HCT116 (cell line): ENCODE data around the gene CPZ. TPM values are rescaled to one million over a fixed set of nuclear protein-coding genes. Genes with fewer than 3 reads are reported as not detected.
"Not testable (repeated sequence)": the region's sequence is repeated elsewhere in the genome, so short reads cannot be mapped to it uniquely, and the experiment has no call there.

Experiments
- ATAC-seq: fragments of 200-7000 bp; cut with Tn5 transposase; 2 replicates; pipeline ENCODE4 v1.9.1; 2020; ENCODE audit warnings: mild to moderate bottlenecking, moderate library complexity
- BruUV-seq: library from RNA; stranded (reverse); fragments of 400-500 nt; replicated peaks from 2 replicates; lab custom pipeline; 2021; lab: Mats Ljungman, UMichigan
- CTCF ChIA-PET: fragments of 300-600 bp; sonication (Branson Sonifier 250); formaldehyde crosslinking; loops from one replicate; lab custom pipeline; 2021; ENCODE audit warnings: antibody characterized with exemption; lab: Charles Lee
- POLR2A ChIA-PET: fragments of 300-600, 350-600 bp; sonication (Branson Sonifier 250); formaldehyde crosslinking; loops from one replicate; lab custom pipeline; 2021; ENCODE audit warnings: antibody characterized with exemption; lab: Charles Lee
- RAD21 ChIA-PET, 2 experiments: fragments of 300-600 bp; sonication (Branson Sonifier 250); formaldehyde crosslinking; loops; one replicate each; lab custom pipeline; 2023; ENCODE audit warnings: low total read pairs in 2 of 2; ENCODE audit not compliant: uncharacterized antibody in 2 of 2, unreplicated experiment in 2 of 2, low non-redundant PET in 1 of 2; lab: Charles Lee
- DNase-seq: peaks from one replicate; pipeline ENCODE4 v3.0.0-alpha.2; 2010; ENCODE audit warnings: low read depth, low spot score
- H2AFZ ChIP-seq: fragments of 200-600 bp; shearing (Covaris generic), sonication (generic); 2 replicates; pipeline ENCODE4 v1.6.1; 2017; ENCODE audit warnings: low read depth, mixed run types, mixed read lengths, antibody characterized with exemption, low read length; ENCODE audit not compliant: poor library complexity, severe bottlenecking
- H3K27ac ChIP-seq: 2 replicates; pipeline ENCODE4 v1.5.1; 2012; ENCODE audit warnings: low read depth, low read length
- H3K27me3 ChIP-seq: fragments of 200-600 bp; sonication (generic); 2 replicates; pipeline ENCODE4 v1.6.1; 2016; ENCODE audit warnings: mixed run types, low read length, mixed read lengths; ENCODE audit not compliant: insufficient read depth
- H3K36me3 ChIP-seq, 2 experiments: fragments of 200-500 bp in 1 of 2; fragments of 200-600 bp in 1 of 2; sonication (Bioruptor generic) in 1 of 2; sonication (generic) in 1 of 2; 2 replicates each; pipeline versions ENCODE4 v1.5.1 to v1.6.1; 2014 to 2016; ENCODE audit warnings: low read length in 2 of 2, inconsistent platforms in 1 of 2, mixed read lengths in 1 of 2, mixed run types in 1 of 2; ENCODE audit not compliant: insufficient read depth in 2 of 2, control insufficient read depth in 1 of 2
- H3K4me1 ChIP-seq, 2 experiments: fragments of 200-600 bp in 1 of 2; sonication (generic) in 1 of 2; 2 replicates each; pipeline versions ENCODE4 v1.5.1 to v1.6.1; 2012 to 2017; ENCODE audit warnings: low read length in 2 of 2, inconsistent platforms in 1 of 2, mild to moderate bottlenecking in 1 of 2, mixed read lengths in 1 of 2, mixed run types in 1 of 2, moderate library complexity in 1 of 2; ENCODE audit not compliant: insufficient read depth in 2 of 2, control insufficient read depth in 1 of 2
- H3K4me2 ChIP-seq: fragments of 200-600 bp; sonication (generic); 2 replicates; pipeline ENCODE4 v1.6.1; 2017; ENCODE audit warnings: mixed run types, low read length, mixed read lengths
- H3K4me3 ChIP-seq, 2 experiments: fragments of 200-600 bp in 1 of 2; sonication (generic) in 1 of 2; replicated peaks in 1 of 2; 2 replicates each; pipeline ENCODE4 v1.5.1; 2011 to 2016; ENCODE audit warnings: low read length in 2 of 2, control low read depth in 1 of 2, low read depth in 1 of 2, mild to moderate bottlenecking in 1 of 2, mixed read lengths in 1 of 2, mixed run types in 1 of 2
- H3K79me2 ChIP-seq: fragments of 200-600 bp; sonication (generic); 2 replicates; pipeline ENCODE4 v1.6.1; 2017; ENCODE audit warnings: mild to moderate bottlenecking, mixed run types, low read length, moderate library complexity, mixed read lengths; ENCODE audit not compliant: insufficient read depth
- H3K9ac ChIP-seq: fragments of 200-600 bp; sonication (generic); 2 replicates; pipeline ENCODE4 v1.6.1; 2016; ENCODE audit warnings: low read length, mixed read lengths
- H3K9me2 ChIP-seq: fragments of 200-600 bp; sonication (generic), shearing (Covaris generic); 2 replicates; pipeline ENCODE4 v1.6.1; 2017; ENCODE audit warnings: mixed run types, mild to moderate bottlenecking, moderate library complexity; ENCODE audit not compliant: insufficient read depth
- H3K9me3 ChIP-seq, 2 experiments: fragments of 200-500 bp in 1 of 2; fragments of 200-600 bp in 1 of 2; sonication (Bioruptor generic) in 1 of 2; sonication (generic) in 1 of 2; 2 replicates each; pipeline ENCODE4 v1.6.1; 2014 to 2017; ENCODE audit warnings: low read length in 2 of 2, mixed read lengths in 2 of 2, inconsistent platforms in 1 of 2, low read depth in 1 of 2, mild to moderate bottlenecking in 1 of 2, mixed run types in 1 of 2, moderate library complexity in 1 of 2; ENCODE audit not compliant: control insufficient read depth in 1 of 2, insufficient read depth in 1 of 2
- H4K20me1 ChIP-seq: fragments of 200-600 bp; sonication (generic), shearing (Covaris generic); 2 replicates; pipeline ENCODE4 v1.6.1; 2017; ENCODE audit warnings: mixed run types, mild to moderate bottlenecking, moderate library complexity; ENCODE audit not compliant: insufficient read depth
- EZH2 ChIP-seq: fragments of 200-600 bp; sonication (generic); IDR thresholded peaks from 2 replicates; pipeline ENCODE4 v1.6.1; 2017; ENCODE audit warnings: antibody characterized with exemption, mixed run types
- FOSL1 ChIP-seq: IDR thresholded peaks from 2 replicates; pipeline ENCODE4 v1.6.1; 2012; ENCODE audit warnings: low read depth
- JUND ChIP-seq: IDR thresholded peaks from 2 replicates; pipeline ENCODE4 v1.6.1; 2012
- POLR2AphosphoS5 ChIP-seq: IDR thresholded peaks from 2 replicates; pipeline ENCODE4 v1.6.1; 2011; ENCODE audit warnings: mild to moderate bottlenecking, low read depth, low read length, moderate library complexity
- RAD21 ChIP-seq: IDR thresholded peaks from 2 replicates; pipeline ENCODE4 v1.6.1; 2012; ENCODE audit warnings: low read depth, mild to moderate bottlenecking
- SRF ChIP-seq: IDR thresholded peaks from 2 replicates; pipeline ENCODE4 v1.6.1; 2012; ENCODE audit warnings: low read depth
- YY1 ChIP-seq: IDR thresholded peaks from 2 replicates; pipeline ENCODE4 v1.6.1; 2011; ENCODE audit warnings: low read length, low read depth, moderate library complexity, mild to moderate bottlenecking; ENCODE audit not compliant: insufficient replicate concordance; ENCODE audit errors: extremely low read depth
- ZFX ChIP-seq: fragments of 450-650 bp; IDR thresholded peaks from 2 replicates; pipeline ENCODE4 v1.6.1; 2017
- intact Hi-C: fragments of 100-400 bp; cut with micrococcal nuclease; formaldehyde crosslinking; loops from 2 replicates; pipeline ENCODE4 v1.10.0; 2022
- total RNA-seq: library from RNA; stranded (reverse); gene quantifications from one replicate; pipeline ENCODE4 v1.2.1, GENCODE V29; 2021; ENCODE audit not compliant: unreplicated experiment
- TF ChIP-seq, protein P1 (sequence below), 3 experiments: fragments of 200-600 bp in 1 of 3; sonication (generic) in 1 of 3; IDR thresholded peaks in 2 of 3; conservative IDR thresholded peaks in 1 of 3; 2 replicates each; pipeline ENCODE4 v1.5.1; 2012 to 2017; ENCODE audit warnings: low read depth in 2 of 3, low read length in 2 of 3, antibody characterized with exemption in 1 of 3, borderline replicate concordance in 1 of 3, control low read depth in 1 of 3, mild to moderate bottlenecking in 1 of 3, mixed read lengths in 1 of 3, mixed run types in 1 of 3, moderate library complexity in 1 of 3; ENCODE audit not compliant: insufficient read depth in 1 of 3

CPZ gene
- total RNA-seq, 1 experiment from 2014 or later, result not detected

GRCh38 chr4:8618961-8619720 is 26.6 kb downstream of the CPZ start:
- ChIA-PET POLR2A (no interaction called here), CTCF (no interaction called here), RAD21 (no interaction called here)
- H3K4me3 ChIP-seq, result no peak overlapping the region
- H3K4me2 ChIP-seq, result no peak overlapping the region
- H3K9me2 ChIP-seq, result no peaks in the 10 kb centered on the region
- H3K79me2 ChIP-seq, result no peaks in the 10 kb centered on the region
- no peaks in the 10 kb centered on the region for H3K9me3 ChIP-seq
- no peaks in the 10 kb centered on the region for H3K36me3 ChIP-seq
- H3K27me3 ChIP-seq, result no peaks in the 10 kb centered on the region
- no peaks in the 10 kb centered on the region for H3K4me1 ChIP-seq
- no peak overlapping the region for H3K27ac ChIP-seq
- no peak overlapping the region for H3K9ac ChIP-seq
- H4K20me1 ChIP-seq, result no peaks in the 10 kb centered on the region
- intact Hi-C loops, result no loop called here
- H2AFZ ChIP-seq, result no peak overlapping the region
- no peak for ATAC-seq
- TF ChIP-seq RAD21 (no peak), JUND (no peak), FOSL1 (no peak), YY1 (no peak), ZFX (no peak), EZH2 (no peak), SRF (no peak), POLR2AphosphoS5 (no peak)
- TF ChIP-seq, protein P1, sequence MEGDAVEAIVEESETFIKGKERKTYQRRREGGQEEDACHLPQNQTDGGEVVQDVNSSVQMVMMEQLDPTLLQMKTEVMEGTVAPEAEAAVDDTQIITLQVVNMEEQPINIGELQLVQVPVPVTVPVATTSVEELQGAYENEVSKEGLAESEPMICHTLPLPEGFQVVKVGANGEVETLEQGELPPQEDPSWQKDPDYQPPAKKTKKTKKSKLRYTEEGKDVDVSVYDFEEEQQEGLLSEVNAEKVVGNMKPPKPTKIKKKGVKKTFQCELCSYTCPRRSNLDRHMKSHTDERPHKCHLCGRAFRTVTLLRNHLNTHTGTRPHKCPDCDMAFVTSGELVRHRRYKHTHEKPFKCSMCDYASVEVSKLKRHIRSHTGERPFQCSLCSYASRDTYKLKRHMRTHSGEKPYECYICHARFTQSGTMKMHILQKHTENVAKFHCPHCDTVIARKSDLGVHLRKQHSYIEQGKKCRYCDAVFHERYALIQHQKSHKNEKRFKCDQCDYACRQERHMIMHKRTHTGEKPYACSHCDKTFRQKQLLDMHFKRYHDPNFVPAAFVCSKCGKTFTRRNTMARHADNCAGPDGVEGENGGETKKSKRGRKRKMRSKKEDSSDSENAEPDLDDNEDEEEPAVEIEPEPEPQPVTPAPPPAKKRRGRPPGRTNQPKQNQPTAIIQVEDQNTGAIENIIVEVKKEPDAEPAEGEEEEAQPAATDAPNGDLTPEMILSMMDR (IDR thresholded peaks at IDR 0.05 in 2 of 3, conservative IDR thresholded peaks at IDR 0.05 in 1 of 3; ENCODE audit: borderline replicate concordance in 1 of 3, insufficient read depth in 1 of 3, low read depth in 2 of 3, low read length in 2 of 3), result no peak
- TF ChIP-seq, all 23 proteins: peak for 0
- DNase-seq, result no peak
- BruUV-seq, result no TSS peak

- BruUV-seq, intact Hi-C loops, ATAC-seq: not testable (repeated sequence)
Observed at GRCh38 chr4:8621135-8621534, 28.6 kb downstream of the CPZ start.

GRCh38 chr4:8624601-8625272 is 32.2 kb downstream of the CPZ start:
- CTCF ChIA-PET, H3K9ac ChIP-seq, RAD21 ChIA-PET: not testable (repeated sequence)

More at GRCh38 chr4:8621135-8621534, 28.6 kb downstream of the CPZ start:
- RAD21 ChIA-PET, H4K20me1 ChIP-seq, CTCF ChIA-PET, H3K4me2 ChIP-seq, H3K9me3 ChIP-seq, H3K36me3 ChIP-seq, H3K4me3 ChIP-seq, H3K4me1 ChIP-seq, H3K27ac ChIP-seq, H3K27me3 ChIP-seq, H3K9me2 ChIP-seq, POLR2A ChIA-PET, H2AFZ ChIP-seq, H3K9ac ChIP-seq, DNase-seq, H3K79me2 ChIP-seq: not testable (repeated sequence)

More at GRCh38 chr4:8624601-8625272, 32.2 kb downstream of the CPZ start:
- DNase-seq, H3K4me3 ChIP-seq, H3K4me1 ChIP-seq, H4K20me1 ChIP-seq, H2AFZ ChIP-seq, H3K27me3 ChIP-seq, intact Hi-C loops, BruUV-seq, H3K9me3 ChIP-seq, H3K27ac ChIP-seq, H3K79me2 ChIP-seq, H3K9me2 ChIP-seq, H3K36me3 ChIP-seq, POLR2A ChIA-PET, H3K4me2 ChIP-seq: not testable (repeated sequence)
- peak; percentile 98 for ATAC-seq
